Pancreas (tissue), 10 donors: ENCODE data around the gene TMEM167B. TPM values are rescaled to one million over a fixed set of nuclear protein-coding genes. Genes with fewer than 3 reads are reported as not detected.

ENCODE experiments used
- ATAC-seq, 4 donors: fragments of 200-7000 bp; cut with Tn5 transposase; one replicate each; pipeline versions ENCODE4 v1.8.0 to v1.9.1; 2020; ENCODE audit warnings: mild to moderate bottlenecking in 4 of 4, moderate library complexity in 4 of 4
- DNase-seq, 6 donors: peaks; one replicate each; pipeline ENCODE4 v3.0.0-alpha.2; 2020
- FAIRE-seq: peaks from 2 replicates; lab custom pipeline; 2012; peaks lifted over from hg19 to GRCh38; lab: Jason Lieb, UNC
- H3K27ac ChIP-seq, 4 donors: fragments of 200-600 bp; sonication (generic); 1 replicate in 3 of 4; 2 replicates in 1 of 4; pipeline versions ENCODE4 v1.5.0 to v1.8.0; 2020
- H3K27me3 ChIP-seq, 4 donors: fragments of 200-600 bp; one replicate each; pipeline ENCODE4 v1.8.0; 2021
- H3K36me3 ChIP-seq, 3 donors: fragments of 200-600 bp; sonication (generic) in 1 of 3; one replicate each; pipeline versions ENCODE4 v1.5.0 to v1.8.0; 2020 to 2021
- H3K4me1 ChIP-seq, 3 donors: fragments of 200-600 bp; one replicate each; pipeline ENCODE4 v1.8.0; 2021
- H3K4me3 ChIP-seq, 4 donors: fragments of 200-600 bp; sonication (generic) in 2 of 4; one replicate each; pipeline versions ENCODE4 v1.5.0 to v1.8.0; 2020 to 2021
- H3K9me3 ChIP-seq, 4 donors: fragments of 200-600 bp; one replicate each; pipeline ENCODE4 v1.8.0; 2021
- WGBS, 2 donors: extraction: QIAGEN DNeasy Blood & Tissue Kit; methylation state at CpG; one replicate each; pipeline ENCODE4 v1.1.7; 2013; 5-methylcytosine and 5-hydroxymethylcytosine counted together
- intact Hi-C, 3 donors: fragments of 100-400 bp; cut with DNase I; formaldehyde crosslinking; loops; one replicate each; pipeline versions ENCODE4 v1.11.1 to v1.14.2; 2022
- polyA plus RNA-seq, 2 donors: library from polyadenylated mRNA; stranded (reverse); fragments of 200-250 nt; gene quantifications; one replicate each; pipeline ENCODE4 v1.2.3, GENCODE V29; 2013
- total RNA-seq, 6 donors: library from RNA; stranded (reverse); fragmentation: NEBNext Ultra II Directional in 4 of 6; extraction: Animal tissue kit (Norgen Biotek cat#: 25700) in 4 of 6; gene quantifications; one replicate each; pipeline versions ENCODE4 v1.2.1 to v1.2.4, GENCODE V29; 2021 to 2023
- TF ChIP-seq, protein P1 (sequence below), 4 donors: fragments of 200-600 bp; sonication (generic) in 3 of 4; IDR thresholded peaks; one replicate each; pipeline versions ENCODE4 v1.5.0 to v1.8.0; 2021; ENCODE audit warnings: antibody characterized with exemption in 4 of 4
- donor health status: healthy with polysubstance abuse.
- donor health status: DM: no; HTN: no; CAD: no; lungs with moderate emphysema.
- donor health status: DM: no; HTN: no; CAD: no.
- donor health status: control.
- donor health status: control.
- donor health status: Bipolar disorder and iron deficiency.
- donor health status: DM: yes; HTN: yes; CAD: no.
- donor health status: DM: no; HTN: no; CAD: no.
- donor health status: DM: no; HTN: no; CAD: no.
- donor health status: DM: yes; HTN: yes; CAD: no.

TMEM167B gene
- total and polyA plus RNA-seq, 8 donors = 6.4 to 25.7 (median 18.0) TPM

DNA sequence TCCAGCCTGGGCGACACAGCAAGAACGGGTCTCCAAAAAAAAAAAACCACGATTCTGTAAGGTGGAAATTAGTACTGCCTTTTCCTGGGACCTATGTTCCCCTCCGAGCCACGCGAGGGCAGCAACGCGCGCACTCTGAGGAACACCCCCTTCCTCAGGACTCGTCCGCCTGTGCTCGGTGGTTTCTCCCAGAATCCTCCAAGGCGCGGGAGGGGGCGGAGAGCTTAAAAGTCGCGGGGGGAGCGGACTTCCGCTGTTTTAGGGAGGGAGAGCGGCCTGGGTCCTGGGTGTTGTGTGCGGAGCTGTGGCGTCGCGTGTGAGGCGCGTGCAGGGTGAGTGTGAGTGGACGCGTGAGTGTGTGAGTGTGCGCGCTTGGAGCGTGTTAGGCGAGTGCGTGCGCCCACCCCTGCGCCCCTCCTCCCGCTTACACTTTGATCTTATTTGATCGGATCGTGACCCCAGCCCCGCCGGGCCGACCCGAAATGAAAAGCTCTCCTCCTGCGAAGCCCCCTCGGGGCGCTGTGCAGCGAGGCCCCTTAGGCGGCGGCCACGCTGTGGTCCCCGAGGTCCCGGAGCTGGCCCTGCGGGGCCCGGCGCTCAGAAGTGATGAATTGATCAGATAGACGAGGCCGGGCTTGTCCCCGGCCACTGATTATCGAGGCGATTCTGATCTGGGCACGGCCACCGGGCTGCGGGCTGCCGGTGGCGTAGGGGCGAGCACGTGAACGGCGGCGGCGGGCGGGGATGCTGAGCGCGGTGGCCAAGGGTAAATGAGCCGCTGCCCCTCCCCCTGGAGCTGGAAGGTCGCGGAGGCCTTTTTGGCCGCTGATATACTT lies 9.6 kb downstream of the TMEM167B start:
- TF ChIP-seq, protein P1, sequence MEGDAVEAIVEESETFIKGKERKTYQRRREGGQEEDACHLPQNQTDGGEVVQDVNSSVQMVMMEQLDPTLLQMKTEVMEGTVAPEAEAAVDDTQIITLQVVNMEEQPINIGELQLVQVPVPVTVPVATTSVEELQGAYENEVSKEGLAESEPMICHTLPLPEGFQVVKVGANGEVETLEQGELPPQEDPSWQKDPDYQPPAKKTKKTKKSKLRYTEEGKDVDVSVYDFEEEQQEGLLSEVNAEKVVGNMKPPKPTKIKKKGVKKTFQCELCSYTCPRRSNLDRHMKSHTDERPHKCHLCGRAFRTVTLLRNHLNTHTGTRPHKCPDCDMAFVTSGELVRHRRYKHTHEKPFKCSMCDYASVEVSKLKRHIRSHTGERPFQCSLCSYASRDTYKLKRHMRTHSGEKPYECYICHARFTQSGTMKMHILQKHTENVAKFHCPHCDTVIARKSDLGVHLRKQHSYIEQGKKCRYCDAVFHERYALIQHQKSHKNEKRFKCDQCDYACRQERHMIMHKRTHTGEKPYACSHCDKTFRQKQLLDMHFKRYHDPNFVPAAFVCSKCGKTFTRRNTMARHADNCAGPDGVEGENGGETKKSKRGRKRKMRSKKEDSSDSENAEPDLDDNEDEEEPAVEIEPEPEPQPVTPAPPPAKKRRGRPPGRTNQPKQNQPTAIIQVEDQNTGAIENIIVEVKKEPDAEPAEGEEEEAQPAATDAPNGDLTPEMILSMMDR (IDR thresholded peaks at IDR 0.05) = peak; percentile 72 to 90 (median 80)
- H3K9me3 ChIP-seq = no peaks in the 10 kb centered on the region
- H3K27me3 ChIP-seq = no peaks in the 10 kb centered on the region
- peak; percentile 97 to 99 (median 98) for ATAC-seq
- no peaks in the 10 kb centered on the region for H3K36me3 ChIP-seq
- WGBS, 2 donors = 0% methylated on average over 73 to 77 of the region's 77 CpGs
- intact Hi-C loops = loop anchor here in 2 of 3 donors (5.0 to 10.0 kb wide), 2 partner anchors 92 to 95 kb away; no protein-coding TSS in a partner anchor
- peak overlapping the region; percentile 84 to 99 (median 92) for H3K4me3 ChIP-seq
- DNase-seq = peak; percentile 95 to 98 (median 96)
- H3K4me1 ChIP-seq = peaks cover 0 to 10% (median 0%) of the 10 kb centered on the region in 3 donors
- H3K27ac ChIP-seq = peak overlapping the region; percentile 88 to 94 (median 89)
- peak; percentile 77 for FAIRE-seq

DNA sequence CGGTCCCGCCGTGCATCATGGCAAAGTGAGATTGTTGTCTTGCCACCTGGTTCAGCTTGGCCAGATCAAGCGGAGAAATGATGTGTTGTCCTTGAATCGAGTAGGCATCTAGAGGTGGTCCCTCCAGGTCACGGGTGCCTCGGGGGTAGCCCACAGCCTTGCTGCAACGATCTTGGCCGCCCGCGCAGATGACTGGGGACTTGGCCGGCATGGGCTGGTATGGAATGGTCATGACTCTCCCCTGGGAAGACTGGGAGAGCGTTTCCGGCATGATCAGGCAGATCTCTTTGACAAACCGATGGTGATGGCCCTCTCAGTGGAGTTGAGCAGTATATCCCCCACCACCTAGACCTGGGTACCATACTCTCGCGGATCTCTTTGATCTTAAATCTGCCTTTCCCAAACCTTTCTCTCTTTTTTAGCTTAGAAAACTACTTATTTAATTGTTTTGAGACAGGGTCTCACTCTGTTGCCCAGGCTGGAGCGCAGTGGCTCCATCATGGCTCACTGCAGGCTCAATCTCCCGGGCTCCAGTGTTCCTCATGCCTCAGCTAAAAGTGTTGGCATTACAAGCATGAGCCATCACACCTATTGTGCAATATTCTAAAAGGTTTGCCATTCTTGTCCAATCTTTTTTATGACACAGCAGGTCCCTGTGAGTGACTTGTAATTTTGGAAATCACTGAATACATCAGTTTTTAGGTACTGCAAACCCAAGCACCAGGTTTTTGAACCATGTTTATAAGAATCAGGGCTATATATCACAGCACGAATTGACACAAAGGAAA lies 14.0 kb downstream of the TMEM167B start:
- Histone ChIP-seq H3K27ac (no peak overlapping the region), H3K4me1 (peaks cover 0 to 10% (median 0%) of the 10 kb centered on the region in 3 donors), H3K4me3 (no peak overlapping the region), H3K27me3 (no peaks in the 10 kb centered on the region), H3K36me3 (no peaks in the 10 kb centered on the region), H3K9me3 (no peaks in the 10 kb centered on the region)
- WGBS, 2 donors = 88 to 90% methylated on average over 20 of the region's 20 CpGs
- FAIRE-seq = no peak
- DNase-seq = no peak
- no peak for ATAC-seq
- intact Hi-C loops = loop anchor here in 1 of 3 donors (10.0 kb wide), 1 partner anchor 90 kb away; no protein-coding TSS in a partner anchor
- TF ChIP-seq, protein P1 (IDR thresholded peaks at IDR 0.05) = no peak

DNA sequence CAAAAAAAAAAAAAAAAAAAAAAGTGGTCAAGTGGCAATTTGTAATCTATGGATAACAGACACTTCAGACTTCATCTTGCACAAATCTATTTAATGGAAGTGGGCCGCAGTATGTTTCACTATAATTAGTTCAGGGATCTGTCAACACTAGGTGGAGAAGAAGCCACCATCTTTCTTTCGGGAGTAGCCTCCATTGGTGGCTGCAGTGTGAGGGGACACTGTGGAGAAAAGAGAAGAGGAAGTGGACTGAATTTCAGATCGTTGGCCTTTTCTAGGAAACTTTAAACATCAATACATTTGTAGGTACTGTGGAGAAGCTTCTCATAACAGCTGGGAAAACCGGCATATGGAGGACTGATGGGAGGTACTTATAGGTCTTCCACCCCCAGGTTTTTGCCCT lies 15.3 kb downstream of the TMEM167B start:
- H3K4me3 ChIP-seq = no peak overlapping the region
- TF ChIP-seq, protein P1 (IDR thresholded peaks at IDR 0.05) = no peak
- H3K9me3 ChIP-seq = no peaks in the 10 kb centered on the region
- no peaks in the 10 kb centered on the region for H3K27me3 ChIP-seq
- ATAC-seq (no peak), FAIRE-seq (no peak), DNase-seq (no peak)
- peaks cover 0 to 9% (median 0%) of the 10 kb centered on the region in 3 donors for H3K4me1 ChIP-seq
- H3K36me3 ChIP-seq = no peaks in the 10 kb centered on the region
- H3K27ac ChIP-seq = no peak overlapping the region
- WGBS, 2 donors = 52 to 59% methylated on average over 4 of the region's 4 CpGs
- intact Hi-C loops = loop anchor here in 1 of 3 donors (10.0 kb wide), 1 partner anchor 89 kb away; no protein-coding TSS in a partner anchor

DNA sequence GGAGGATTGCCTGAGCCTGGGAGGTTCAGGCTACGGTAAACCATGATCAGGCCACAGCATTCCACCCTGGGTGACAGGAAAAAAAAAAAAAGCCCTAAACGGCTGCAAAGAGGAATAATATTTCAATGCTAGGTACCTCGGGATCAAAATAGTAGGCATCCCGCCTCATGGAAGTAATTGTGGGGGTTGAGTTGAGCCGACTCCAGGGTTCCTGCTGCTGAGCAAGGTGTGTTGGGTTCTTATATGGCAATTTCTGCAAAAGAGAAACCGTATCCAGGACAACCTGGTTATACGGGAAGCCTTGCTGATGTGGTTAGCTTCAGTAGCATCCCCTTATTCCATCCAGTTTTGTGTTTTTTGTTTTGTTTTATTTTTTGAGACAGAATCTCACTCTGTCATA lies 17.2 kb downstream of the TMEM167B start:
- Histone ChIP-seq H3K4me1 (peaks cover 0 to under 1% (median 0%) of the 10 kb centered on the region in 3 donors), H3K4me3 (no peak overlapping the region), H3K27me3 (no peaks in the 10 kb centered on the region), H3K9me3 (no peaks in the 10 kb centered on the region), H3K27ac (no peak overlapping the region), H3K36me3 (no peaks in the 10 kb centered on the region)
- intact Hi-C loops = loop anchor here in 1 of 3 donors (10.0 kb wide), 1 partner anchor 87 kb away; no protein-coding TSS in a partner anchor
- FAIRE-seq (no peak), DNase-seq (no peak), ATAC-seq (no peak)
- 83 to 88% methylated on average over 7 of the region's 7 CpGs for WGBS, 2 donors
- TF ChIP-seq, protein P1 (IDR thresholded peaks at IDR 0.05) = no peak
